Measurements from ENCODE around the gene ANKK1. TPM values are rescaled to one million over a fixed set of nuclear protein-coding genes. Genes with fewer than 3 reads are reported as not detected.

Gene ANKK1
- total and polyA plus RNA-seq, 2 of the 8 experiments (the other 6 are each of a cell fraction or from before 2014, with no cell fraction given) = 0.11 TPM; not detected in 1

GRCh38 chr11:113412675-113413074 is 25.1 kb downstream of the ANKK1 start (continued):
- TF ChIP-seq CHD7 (IDR thresholded peaks at IDR 0.05; ENCODE audit: insufficient replicate concordance, low read length) (no peak), CTCF (IDR thresholded peaks at IDR 0.05; ENCODE audit: control extremely low read depth in 1 of 3, insufficient read depth in 1 of 3, low read depth in 1 of 3, low read length in 3 of 3) (no peak), GTF2F1 (IDR thresholded peaks at IDR 0.05; ENCODE audit: borderline replicate concordance, low read depth, low read length) (no peak)
